HG03442 (cell line): ENCODE results near the gene RABGEF1.
"Not testable (repeated sequence)": the region's sequence is repeated elsewhere in the genome, so short reads cannot be mapped to it uniquely, and the experiment has no call there.

Experiments used
- ATAC-seq: cut with Tn5 transposase; IDR thresholded peaks from one replicate; pipeline ENCODE4 v1.9.1; 2021; ENCODE audit warnings: mild to moderate bottlenecking, moderate library complexity; ENCODE audit not compliant: unreplicated experiment

Gene RABGEF1

DNA sequence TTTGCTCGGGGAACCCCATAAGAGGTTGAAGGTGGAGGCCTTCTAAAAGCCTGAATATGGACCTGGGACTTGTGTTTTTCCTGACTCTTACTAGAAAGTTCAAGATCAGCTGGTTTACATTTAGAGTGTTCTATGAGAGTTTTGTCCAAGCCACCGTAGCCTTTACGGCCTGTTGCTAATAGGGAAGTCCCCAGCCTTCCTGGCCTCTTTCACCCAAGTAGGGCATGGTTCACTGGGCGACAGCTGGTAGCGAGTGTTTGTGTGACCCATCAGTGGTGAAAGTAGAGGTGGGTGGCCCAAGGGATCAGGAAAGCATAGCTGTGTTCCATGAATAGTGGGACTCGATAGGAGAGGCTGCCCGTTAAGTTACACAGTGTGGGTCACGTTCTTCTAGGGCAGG is 60.1 kb downstream of the RABGEF1 start:
- ATAC-seq = no peak

DNA sequence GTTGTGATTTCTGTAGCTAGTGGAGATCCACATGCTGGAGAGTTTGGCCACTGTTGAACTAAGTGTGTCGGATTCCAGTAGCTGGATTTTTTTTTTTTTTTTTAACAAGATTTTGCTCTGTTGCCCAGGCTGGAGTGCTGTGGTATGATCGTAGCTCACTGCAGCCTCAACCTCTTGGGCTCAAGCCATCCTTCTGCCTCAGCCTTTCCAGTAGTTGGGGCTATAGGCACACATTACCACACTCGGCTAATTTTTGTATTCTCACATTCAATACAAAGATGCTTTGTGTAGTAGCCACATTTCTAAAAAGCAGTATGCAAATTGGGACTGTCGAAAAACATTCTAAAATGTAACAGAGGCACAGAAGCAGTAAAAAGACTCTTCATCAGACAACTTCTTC is 63.5 kb downstream of the RABGEF1 start:
- ATAC-seq = no peak

- no peak for ATAC-seq
Measured at GRCh38 chr7:66807736-66808135, 67.2 kb downstream of the RABGEF1 start.

- no peak for ATAC-seq
Measured at GRCh38 chr7:66810716-66811115, 70.2 kb downstream of the RABGEF1 start.

GRCh38 chr7:66815186-66815875 is 74.8 kb downstream of the RABGEF1 start:
- not testable (repeated sequence) for ATAC-seq

DNA sequence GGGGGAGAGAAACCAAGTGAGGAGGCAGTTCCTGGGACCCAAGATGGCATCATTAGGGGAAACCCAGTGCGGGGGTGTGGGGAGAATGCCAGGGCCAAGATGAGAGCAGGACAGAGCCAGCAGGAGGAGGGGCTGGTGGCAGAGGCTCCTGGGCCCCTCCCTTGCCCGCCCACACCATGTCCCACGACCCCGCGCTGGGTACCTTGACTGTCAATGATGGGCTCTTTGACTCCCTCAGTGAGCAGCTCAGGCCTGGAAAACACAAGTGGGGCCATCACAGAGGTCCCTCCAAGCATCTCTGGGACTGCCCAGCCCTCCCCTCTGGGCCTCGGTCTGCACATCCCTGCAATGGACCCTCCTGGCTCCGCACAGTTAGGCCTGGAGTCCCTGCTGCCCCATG is 75.4 kb downstream of the RABGEF1 start:
- ATAC-seq = no peak

DNA sequence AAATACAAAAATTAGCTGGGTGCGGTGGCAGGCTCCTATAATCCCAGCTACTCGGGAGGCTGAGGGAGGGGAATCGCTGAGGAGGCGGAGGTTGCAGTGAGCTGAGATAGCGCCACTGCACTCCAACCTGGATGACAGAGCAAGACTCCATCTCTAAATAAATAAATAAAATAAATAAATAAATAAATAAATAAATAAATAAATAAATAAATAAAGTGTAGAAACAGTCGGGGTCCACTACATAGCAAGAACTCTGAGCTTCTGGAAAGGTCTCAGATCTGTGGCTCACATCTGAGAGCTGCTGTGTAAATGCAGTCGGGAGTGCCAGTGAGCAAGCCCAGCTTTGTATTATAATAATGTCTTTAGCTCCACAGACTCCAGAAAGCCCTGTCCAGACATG is 76.1 kb downstream of the RABGEF1 start:
- not testable (repeated sequence) for ATAC-seq

DNA sequence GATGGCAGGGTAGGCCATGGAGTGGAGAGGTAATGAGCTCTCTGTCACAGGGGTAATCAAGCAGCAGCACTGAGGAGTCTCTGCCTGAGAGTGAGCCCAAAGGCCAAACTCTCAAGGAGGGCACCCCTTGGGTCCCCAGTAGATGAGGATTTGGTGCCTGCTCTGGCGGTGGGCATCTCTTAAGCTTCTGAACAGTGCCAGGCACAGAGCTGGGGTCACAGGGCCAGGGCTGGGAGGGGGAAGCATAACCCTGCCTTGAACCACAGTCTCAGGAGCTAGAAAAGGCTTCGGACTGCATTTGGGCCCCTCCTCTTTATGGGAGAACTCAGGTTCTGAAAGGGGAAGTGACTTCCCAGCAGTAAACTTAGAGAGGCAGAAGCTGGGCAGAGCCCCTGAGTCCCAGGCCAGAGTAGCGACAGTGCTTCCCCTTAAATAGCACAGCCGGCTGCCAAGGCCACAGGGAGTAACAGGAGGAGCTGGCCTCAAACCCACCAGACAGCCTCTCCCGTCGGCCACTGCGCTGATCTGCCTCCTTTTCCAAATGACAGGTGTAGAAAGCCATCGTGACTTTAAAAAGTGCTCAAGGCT is 76.8 kb downstream of the RABGEF1 start:
- ATAC-seq = not testable (repeated sequence)

DNA sequence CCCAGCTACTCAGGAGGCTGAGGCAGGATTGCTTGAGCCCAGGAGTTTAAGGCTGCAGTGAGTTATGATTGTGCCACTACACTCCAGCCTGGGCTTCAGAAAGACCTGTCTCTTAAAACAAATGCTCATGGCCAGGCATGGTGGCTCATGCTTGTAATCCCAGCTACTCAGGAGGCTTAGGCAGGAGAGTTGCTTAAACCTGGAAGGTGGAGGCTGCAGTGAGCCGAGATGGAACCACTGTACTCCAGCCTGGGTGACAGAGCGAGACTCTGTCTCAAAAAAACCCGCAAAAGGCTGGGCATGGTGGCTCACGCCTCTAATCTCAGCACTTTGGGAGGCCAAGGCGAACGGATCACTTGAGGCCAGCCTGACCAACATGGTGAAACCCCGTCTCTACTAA is 77.4 kb downstream of the RABGEF1 start:
- not testable (repeated sequence) for ATAC-seq

- ATAC-seq = no peak
Measured at GRCh38 chr7:66824041-66824440, 83.5 kb downstream of the RABGEF1 start.

GRCh38 chr7:66825538-66825937 is 85.0 kb downstream of the RABGEF1 start:
- not testable (repeated sequence) for ATAC-seq

- no peak for ATAC-seq
Measured at GRCh38 chr7:66826649-66827048, 86.1 kb downstream of the RABGEF1 start.

DNA sequence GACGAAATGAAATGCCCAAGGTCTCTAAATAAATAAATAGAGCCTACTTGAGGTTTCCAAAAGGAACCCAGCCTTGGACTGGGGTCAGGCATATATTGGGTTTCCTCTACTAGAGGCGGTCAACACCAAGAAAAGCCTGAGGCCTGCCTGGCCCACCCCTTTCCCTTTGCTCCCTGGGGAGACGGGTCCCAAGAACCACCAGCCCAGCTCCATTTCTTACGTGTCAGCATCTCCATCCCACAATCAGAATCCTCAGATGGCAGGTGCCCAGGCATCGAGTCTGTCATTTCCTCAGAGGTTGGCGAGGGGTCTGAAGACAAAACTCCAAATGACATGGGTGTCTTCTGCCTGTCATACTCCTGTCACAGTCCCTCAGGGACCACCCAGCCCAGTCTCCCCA is 90.4 kb downstream of the RABGEF1 start:
- not testable (repeated sequence) for ATAC-seq

DNA sequence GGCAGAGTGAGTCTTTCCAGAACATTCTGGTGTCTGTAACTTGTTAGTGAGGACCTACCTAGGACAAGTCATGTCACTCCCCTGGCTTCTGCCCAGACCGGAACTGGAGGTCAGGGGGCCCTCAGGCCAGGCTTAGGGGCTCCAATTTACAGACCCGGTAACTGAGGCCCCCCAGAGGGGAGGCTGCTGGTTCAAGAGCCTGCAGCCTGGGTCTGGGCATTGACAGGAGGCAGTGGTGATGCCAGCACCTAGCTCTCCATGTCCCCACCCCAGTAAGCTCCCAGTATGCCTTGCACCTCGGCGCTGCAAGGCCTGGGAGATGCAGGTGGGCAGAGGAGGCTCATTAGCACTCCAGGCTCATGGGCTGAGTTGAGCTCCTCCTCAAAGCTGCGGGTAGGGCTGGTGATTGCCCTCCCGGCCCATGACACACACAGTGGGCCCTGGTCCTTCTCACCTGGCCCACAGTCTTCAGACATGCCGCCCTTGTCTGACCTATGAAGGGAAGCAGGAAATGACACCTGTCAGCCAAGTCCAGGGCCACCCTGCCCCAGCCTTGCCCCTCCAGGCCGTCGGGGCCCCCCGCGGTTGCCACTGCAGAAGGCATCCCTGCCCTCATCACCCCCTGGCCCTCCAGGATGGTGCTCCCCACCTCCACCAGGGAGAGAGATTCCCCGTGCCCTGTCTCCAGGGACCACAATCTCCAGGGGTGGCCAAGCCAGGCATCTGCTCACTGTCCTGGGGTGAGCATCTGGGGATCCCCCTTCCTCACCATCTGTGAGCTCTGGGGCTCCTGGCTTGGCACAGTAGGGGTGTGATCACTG is 92.2 kb downstream of the RABGEF1 start:
- ATAC-seq = no peak

DNA sequence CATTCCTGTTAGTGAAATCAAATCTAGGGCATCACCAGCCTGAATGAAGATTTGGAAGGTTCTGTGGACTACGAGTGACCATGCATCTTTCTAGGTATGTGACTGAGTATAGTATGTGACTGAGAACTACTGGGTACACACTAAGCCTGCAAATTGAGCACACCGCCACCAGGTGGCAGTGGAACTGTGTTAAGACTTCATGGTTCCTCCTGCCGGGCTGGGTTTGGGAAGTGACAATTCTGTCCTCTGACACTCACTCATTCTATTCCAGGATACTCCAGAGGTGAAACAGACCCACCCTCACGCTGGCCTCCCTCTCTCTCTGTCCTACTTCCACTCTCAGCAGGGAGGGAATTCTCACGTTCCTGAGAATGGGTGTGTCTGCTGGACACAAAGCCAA is 96.5 kb downstream of the RABGEF1 start:
- no peak for ATAC-seq

- ATAC-seq = no peak
Measured at GRCh38 chr7:66837661-66838060, 97.1 kb downstream of the RABGEF1 start.

DNA sequence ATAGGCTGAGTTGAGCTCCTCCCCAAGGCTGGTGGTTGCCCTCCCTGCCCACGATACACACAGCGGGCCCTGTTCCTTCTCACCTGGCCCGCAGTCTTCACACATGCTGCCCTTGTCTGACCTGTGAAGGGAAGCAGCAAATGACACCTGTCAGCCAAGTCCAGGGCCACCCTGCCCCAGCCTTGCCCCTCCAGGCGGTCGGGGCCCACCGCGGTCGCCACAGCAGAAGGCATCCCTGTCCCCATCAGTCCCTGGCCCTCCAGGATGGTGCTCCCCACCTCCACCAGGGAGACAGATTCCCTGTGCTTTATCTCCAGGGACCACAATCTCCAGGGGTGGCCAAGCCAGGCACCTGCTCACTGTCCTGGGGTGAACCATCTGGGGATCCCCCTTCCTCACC is 99.3 kb downstream of the RABGEF1 start:
- ATAC-seq = no peak

GRCh38 chr7:66840316-66840715 is 99.8 kb downstream of the RABGEF1 start:
- ATAC-seq = no peak

DNA sequence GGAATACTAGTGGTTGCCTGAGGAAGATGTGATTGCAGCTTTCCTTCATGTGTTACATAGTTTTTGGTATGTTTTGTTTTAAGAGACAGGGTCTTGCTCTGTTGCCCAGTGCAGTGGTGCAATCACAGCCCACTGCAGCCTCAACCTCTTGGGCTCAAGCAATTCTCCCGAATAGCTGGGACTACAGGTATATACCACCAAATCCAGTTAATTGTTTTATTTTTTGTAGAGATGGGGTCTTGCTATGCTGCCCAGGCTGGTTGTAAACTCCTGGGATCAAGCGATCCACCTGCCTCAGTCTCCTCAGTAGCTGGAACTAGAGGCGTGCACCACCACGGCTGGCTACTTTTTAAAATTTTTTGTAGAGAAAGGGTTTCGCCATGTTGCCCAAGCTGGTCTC is 101.4 kb downstream of the RABGEF1 start:
- ATAC-seq = no peak

GRCh38 chr7:66843492-66843891 is 103.0 kb downstream of the RABGEF1 start:
- ATAC-seq = not testable (repeated sequence)

- ATAC-seq = peak; percentile 93
Measured at GRCh38 chr7:66844552-66845378, 104.2 kb downstream of the RABGEF1 start.
